Hepatocyte (in vitro differentiated cells): ENCODE results near the gene GOLPH3. TPM values are rescaled to one million over a fixed set of nuclear protein-coding genes. Genes with fewer than 3 reads are reported as not detected.
"Not testable (repeated sequence)": the region's sequence is repeated elsewhere in the genome, so short reads cannot be mapped to it uniquely, and the experiment has no call there.

Experiments
- DNase-seq: peaks from one replicate; pipeline ENCODE4 v3.0.0-alpha.2; 2016; ENCODE audit warnings: low spot score
- H2AFZ ChIP-seq: fragments of 200-600 bp; sonication (generic); 2 replicates; pipeline ENCODE4 v1.6.0; 2016; ENCODE audit warnings: antibody characterized with exemption, mild to moderate bottlenecking
- H3K27ac ChIP-seq: fragments of 200-600 bp; sonication (generic); 2 replicates; pipeline ENCODE4 v1.5.1; 2016; ENCODE audit warnings: mild to moderate bottlenecking
- H3K27me3 ChIP-seq: fragments of 200-600 bp; sonication (generic); 2 replicates; pipeline ENCODE4 v1.6.1; 2016
- H3K36me3 ChIP-seq: fragments of 200-600 bp; sonication (generic); replicated peaks from 2 replicates; pipeline ENCODE4 v1.5.1; 2016; ENCODE audit warnings: low read depth; ENCODE audit not compliant: insufficient read depth
- H3K4me1 ChIP-seq: fragments of 200-600 bp; sonication (generic); 2 replicates; pipeline ENCODE4 v1.5.1; 2016; ENCODE audit warnings: mild to moderate bottlenecking, moderate library complexity; ENCODE audit not compliant: insufficient read depth
- H3K4me2 ChIP-seq: fragments of 200-600 bp; sonication (generic); 2 replicates; pipeline ENCODE4 v1.6.0; 2016
- H3K4me3 ChIP-seq: fragments of 200-600 bp; sonication (generic); 2 replicates; pipeline ENCODE4 v1.5.1; 2016; ENCODE audit warnings: mild to moderate bottlenecking
- H3K79me2 ChIP-seq: fragments of 200-600 bp; sonication (generic); 2 replicates; pipeline ENCODE4 v1.6.0; 2017; ENCODE audit warnings: mild to moderate bottlenecking
- H3K9me2 ChIP-seq: fragments of 200-600 bp; sonication (generic); replicated peaks from 2 replicates; pipeline ENCODE4 v1.6.0; 2017; ENCODE audit warnings: mild to moderate bottlenecking; ENCODE audit not compliant: insufficient read depth
- H3K9me3 ChIP-seq: fragments of 200-600 bp; sonication (generic); 2 replicates; pipeline ENCODE4 v1.5.1; 2016; ENCODE audit warnings: low read depth, mild to moderate bottlenecking
- H4K20me1 ChIP-seq: fragments of 200-600 bp; sonication (generic); 2 replicates; pipeline ENCODE4 v1.6.0; 2016; ENCODE audit warnings: mild to moderate bottlenecking; ENCODE audit not compliant: insufficient read depth, poor library complexity, severe bottlenecking
- CTCF ChIP-seq: fragments of 200-600 bp; sonication (generic); IDR thresholded peaks from 2 replicates; pipeline ENCODE4 v1.5.1; 2016; ENCODE audit warnings: antibody characterized with exemption, mild to moderate bottlenecking; ENCODE audit not compliant: poor library complexity
- EZH2 ChIP-seq: fragments of 200-600 bp; sonication (generic); IDR thresholded peaks from 2 replicates; pipeline ENCODE4 v1.6.1; 2016; ENCODE audit warnings: antibody characterized with exemption, mild to moderate bottlenecking, borderline replicate concordance
- EZH2phosphoT487 ChIP-seq: fragments of 200-600 bp; sonication (generic); IDR thresholded peaks from one replicate; pipeline ENCODE4 v1.6.1; 2018; ENCODE audit warnings: antibody characterized with exemption, mild to moderate bottlenecking, low read depth, moderate library complexity; ENCODE audit not compliant: unreplicated experiment, severe bottlenecking
- WGBS: methylation state at CpG from one replicate; pipeline ENCODE4 v1.1.6; 2016; ENCODE audit warnings: low lambda C conversion rate; ENCODE audit errors: missing lambda C conversion rate; 5-methylcytosine and 5-hydroxymethylcytosine counted together
- polyA plus RNA-seq: library from polyadenylated mRNA; unstranded; fragments of >200 nt; fragmentation: Nextera tagmentation; extraction: Ambion mirVana; gene quantifications from 2 replicates; pipeline ENCODE4 v1.2.1, GENCODE V29; 2016
- total RNA-seq: library from RNA; depleted of rRNA; stranded (reverse); fragments of >200 nt; gene quantifications from 2 replicates; pipeline ENCODE4 v1.2.3, GENCODE V29; 2014

The GOLPH3 gene
- total and polyA plus RNA-seq, 2 experiments from 2014 or later, result 115 to 145 TPM

- Histone ChIP-seq H3K9me2 (no peaks in the 10 kb centered on the region), H3K79me2 (peaks cover 93% of the 10 kb centered on the region), H3K36me3 (no peaks in the 10 kb centered on the region), H3K9me3 (no peaks in the 10 kb centered on the region), H3K4me1 (no peaks in the 10 kb centered on the region), H3K4me2 (no peak overlapping the region), H3K4me3 (no peak overlapping the region), H3K27me3 (no peaks in the 10 kb centered on the region), H2AFZ (no peak overlapping the region), H4K20me1 (peaks cover 32% of the 10 kb centered on the region), H3K27ac (no peak overlapping the region)
- TF ChIP-seq EZH2phosphoT487 (no peak), CTCF (no peak), EZH2 (no peak)
- 93% methylated on average over 8 of the region's 8 CpGs for WGBS
- no peak for DNase-seq
Observed at GRCh38 chr5:32123058-32123805, 50.9 kb downstream of the GOLPH3 start.

GRCh38 chr5:32118922-32119321 is 55.2 kb downstream of the GOLPH3 start:
- not testable (repeated sequence) for H3K4me3 ChIP-seq, DNase-seq, H3K27ac ChIP-seq, H3K9me3 ChIP-seq, H3K4me1 ChIP-seq, H3K9me2 ChIP-seq, H2AFZ ChIP-seq, H3K27me3 ChIP-seq, H3K4me2 ChIP-seq, H3K36me3 ChIP-seq
- Histone ChIP-seq H4K20me1 (peaks cover 22% of the 10 kb centered on the region), H3K79me2 (peaks cover 86% of the 10 kb centered on the region)
- WGBS, result 90% methylated on average over 7 of the region's 8 CpGs

- over 99% methylated on average over 4 of the region's 4 CpGs for WGBS
- Histone ChIP-seq H3K36me3 (no peaks in the 10 kb centered on the region), H3K4me1 (no peaks in the 10 kb centered on the region), H3K27ac (no peak overlapping the region), H3K4me2 (no peak overlapping the region), H3K9me3 (no peaks in the 10 kb centered on the region), H3K4me3 (no peak overlapping the region), H3K9me2 (no peaks in the 10 kb centered on the region), H2AFZ (no peak overlapping the region), H3K79me2 (peaks cover 85% of the 10 kb centered on the region), H3K27me3 (no peaks in the 10 kb centered on the region), H4K20me1 (peaks cover 12% of the 10 kb centered on the region)
- TF ChIP-seq EZH2phosphoT487 (no peak), CTCF (no peak), EZH2 (no peak)
- no peak for DNase-seq
Observed at GRCh38 chr5:32116574-32117313, 57.4 kb downstream of the GOLPH3 start.

- no peak overlapping the region for H2AFZ ChIP-seq
- no peak overlapping the region for H3K4me2 ChIP-seq
- no peak for TF ChIP-seq EZH2
- no peak for TF ChIP-seq EZH2phosphoT487
- no peak for TF ChIP-seq CTCF
- no peak overlapping the region for H3K4me3 ChIP-seq
- 100% methylated on average over 3 of the region's 3 CpGs for WGBS
- no peaks in the 10 kb centered on the region for H3K4me1 ChIP-seq
- peaks cover 77% of the 10 kb centered on the region for H3K79me2 ChIP-seq
- no peaks in the 10 kb centered on the region for H3K36me3 ChIP-seq
- H3K27me3 ChIP-seq, result no peaks in the 10 kb centered on the region
- H3K9me2 ChIP-seq, result no peaks in the 10 kb centered on the region
- DNase-seq, result no peak
- peaks cover 12% of the 10 kb centered on the region for H4K20me1 ChIP-seq
- no peak overlapping the region for H3K27ac ChIP-seq
- no peaks in the 10 kb centered on the region for H3K9me3 ChIP-seq
Observed at GRCh38 chr5:32115985-32116384, 58.1 kb downstream of the GOLPH3 start.
